Astrocyte (in vitro differentiated cells and primary cell): ENCODE results near the gene EFL1.

Experiments used
- CTCF ChIP-seq: IDR thresholded peaks from 2 replicates; pipeline ENCODE4 v1.5.1; 2011; ENCODE audit warnings: low read depth, mild to moderate bottlenecking, inconsistent platforms, low read length, moderate library complexity; ENCODE audit not compliant: insufficient read depth
- EZH2 ChIP-seq: IDR thresholded peaks from 2 replicates; pipeline ENCODE4 v1.6.1; 2012; ENCODE audit warnings: mild to moderate bottlenecking, low read length, inconsistent platforms; ENCODE audit not compliant: insufficient read depth

DNA sequence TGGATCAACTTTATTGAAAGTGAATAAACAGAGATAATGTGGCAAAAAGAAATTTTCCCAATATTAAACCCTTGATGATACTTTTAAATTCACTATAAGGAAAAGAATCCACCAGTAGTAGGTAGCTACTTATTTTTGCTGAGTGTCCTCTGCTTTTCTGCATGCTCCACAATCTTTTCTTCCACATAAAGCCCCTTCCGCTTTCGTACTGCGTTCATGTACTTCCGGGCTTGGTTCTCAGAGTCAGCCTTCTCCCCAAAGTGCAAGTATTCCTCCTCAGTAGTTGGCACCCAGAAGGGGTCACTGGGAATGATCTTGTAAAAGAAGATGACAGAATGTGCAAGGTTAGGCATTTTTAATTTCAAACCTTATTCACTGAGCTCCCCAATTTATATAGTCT, 132.3 kb downstream of the EFL1 start:
- TF ChIP-seq CTCF (no peak), EZH2 (no peak)
